HG03103 (cell line): Measurements from ENCODE around the gene LHX3.
"Not testable (repeated sequence)": the region's sequence is repeated elsewhere in the genome, so short reads cannot be mapped to it uniquely, and the experiment has no call there.

ENCODE experiments used
- ATAC-seq: cut with Tn5 transposase; IDR thresholded peaks from one replicate; pipeline ENCODE4 v1.9.1; 2021; ENCODE audit warnings: low read depth; ENCODE audit not compliant: unreplicated experiment

LHX3 gene

DNA sequence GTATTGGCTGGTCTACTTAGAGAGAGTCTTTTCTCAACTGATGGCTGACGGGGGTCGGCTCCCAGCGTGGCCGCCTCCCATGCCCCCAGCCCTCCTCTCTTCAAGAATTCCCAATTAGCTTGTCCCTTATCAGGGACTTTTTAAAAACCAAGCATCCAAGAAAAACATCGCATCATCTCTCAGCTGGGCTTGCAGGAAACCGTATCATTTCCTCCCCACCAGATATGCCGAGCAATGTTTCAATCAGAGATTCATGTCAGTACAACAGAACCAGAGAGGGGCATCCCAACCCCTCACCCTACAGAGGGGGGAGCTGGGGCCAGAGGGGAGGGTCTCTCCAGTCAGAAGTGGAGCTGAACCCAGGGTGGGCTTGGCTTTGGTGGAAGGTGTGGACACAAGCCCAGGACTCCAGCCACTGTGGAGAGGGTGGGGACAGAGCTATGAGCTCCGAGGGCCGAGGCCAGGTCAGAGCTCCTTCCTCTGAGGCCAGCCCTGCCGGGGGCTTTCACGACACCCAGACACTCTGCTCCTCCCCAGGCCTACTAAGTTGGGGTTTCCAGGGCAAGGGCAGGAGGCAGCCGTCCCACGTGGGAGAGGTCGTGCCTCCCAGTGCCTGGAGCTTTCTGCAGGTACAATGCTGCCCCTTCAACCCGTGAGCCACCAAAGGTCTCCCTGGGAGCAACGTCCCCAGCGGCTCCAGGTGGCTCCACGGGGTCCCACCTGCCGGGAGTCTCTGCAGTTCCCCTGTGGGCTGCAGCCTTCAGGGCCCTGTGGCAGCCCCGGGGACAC lies 47.3 kb downstream of the LHX3 start:
- ATAC-seq = no peak

DNA sequence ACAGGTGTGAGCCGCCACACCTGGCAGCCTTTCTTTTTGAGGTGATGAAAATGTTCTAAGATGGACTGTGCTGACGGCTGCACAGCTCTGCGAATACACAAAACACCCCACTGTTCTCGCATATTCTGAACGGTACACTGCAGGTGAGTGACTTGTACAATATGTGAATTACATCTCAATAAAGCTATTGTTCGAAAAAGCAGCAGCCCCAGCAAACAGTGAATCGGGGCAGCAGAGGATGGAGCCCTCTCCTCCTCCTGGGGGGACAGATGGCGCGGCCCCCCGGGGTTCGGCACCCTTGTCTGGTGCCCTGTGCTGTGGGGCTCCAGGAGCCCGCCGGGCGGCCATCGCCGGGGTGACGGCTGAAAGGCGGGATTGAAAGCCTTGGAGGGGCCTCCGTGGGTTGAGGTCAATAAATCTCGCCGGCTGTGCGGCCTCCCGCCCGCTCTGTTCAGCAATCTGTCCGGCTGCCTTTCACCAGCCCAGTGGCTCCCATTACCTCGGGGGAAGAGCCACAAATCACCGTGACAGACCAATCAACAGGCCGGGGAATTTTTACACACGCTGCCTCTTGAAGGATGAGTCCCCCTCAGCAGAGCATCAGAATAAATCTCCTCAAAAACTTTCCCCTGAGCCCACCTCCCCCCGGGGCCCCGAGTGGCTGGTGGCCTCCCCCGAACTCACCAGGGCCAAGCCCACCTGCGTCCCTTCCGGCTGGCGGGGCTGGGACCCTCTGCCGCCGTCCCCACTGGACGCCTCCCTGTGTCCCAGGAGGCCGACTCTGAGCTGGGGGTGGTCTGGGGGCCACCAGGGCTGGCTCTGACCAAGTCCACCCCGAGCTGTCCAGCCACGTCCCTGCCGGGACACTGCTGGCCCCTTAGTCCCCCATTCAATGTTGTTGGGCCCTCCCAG lies 48.5 kb downstream of the LHX3 start:
- no peak for ATAC-seq

DNA sequence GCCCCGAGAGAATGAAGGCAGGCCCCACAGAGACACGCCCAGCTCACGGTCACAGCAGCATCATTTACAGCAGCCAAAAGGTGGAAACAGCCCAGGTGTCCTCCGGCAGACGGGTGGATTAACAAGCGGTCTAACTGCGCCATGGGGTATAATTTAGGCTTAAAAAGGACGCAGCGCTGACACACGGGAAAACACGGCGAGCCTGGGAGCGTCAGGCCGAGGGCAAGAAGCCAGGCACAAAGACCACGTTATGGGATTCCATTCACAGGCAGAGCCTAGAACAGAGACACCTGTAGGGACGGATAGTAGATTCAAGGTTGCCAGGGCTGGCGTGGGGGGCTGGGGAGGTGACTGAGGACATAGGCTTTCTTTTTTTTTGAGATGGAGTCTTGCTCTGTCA lies 49.4 kb downstream of the LHX3 start:
- ATAC-seq = no peak

DNA sequence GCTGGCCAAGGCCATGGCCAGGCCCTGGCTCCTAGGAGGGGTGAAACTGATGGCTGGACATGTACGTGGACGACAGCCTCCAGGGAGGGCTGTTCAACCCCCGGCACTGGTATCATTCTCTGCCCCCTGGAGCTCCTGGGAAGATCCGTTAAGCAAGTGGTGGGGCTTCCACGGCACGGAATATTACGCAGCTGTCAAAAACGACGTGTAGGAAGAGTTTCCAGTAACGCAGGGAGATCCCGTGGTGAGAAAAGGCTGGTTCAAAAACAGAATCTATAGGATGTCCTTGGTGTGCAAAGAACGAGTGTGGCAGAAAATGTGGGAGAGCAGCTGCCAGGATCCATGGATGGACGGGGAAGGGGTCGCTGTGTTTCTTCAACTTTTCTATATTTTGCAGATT lies 50.0 kb downstream of the LHX3 start:
- ATAC-seq = no peak

DNA sequence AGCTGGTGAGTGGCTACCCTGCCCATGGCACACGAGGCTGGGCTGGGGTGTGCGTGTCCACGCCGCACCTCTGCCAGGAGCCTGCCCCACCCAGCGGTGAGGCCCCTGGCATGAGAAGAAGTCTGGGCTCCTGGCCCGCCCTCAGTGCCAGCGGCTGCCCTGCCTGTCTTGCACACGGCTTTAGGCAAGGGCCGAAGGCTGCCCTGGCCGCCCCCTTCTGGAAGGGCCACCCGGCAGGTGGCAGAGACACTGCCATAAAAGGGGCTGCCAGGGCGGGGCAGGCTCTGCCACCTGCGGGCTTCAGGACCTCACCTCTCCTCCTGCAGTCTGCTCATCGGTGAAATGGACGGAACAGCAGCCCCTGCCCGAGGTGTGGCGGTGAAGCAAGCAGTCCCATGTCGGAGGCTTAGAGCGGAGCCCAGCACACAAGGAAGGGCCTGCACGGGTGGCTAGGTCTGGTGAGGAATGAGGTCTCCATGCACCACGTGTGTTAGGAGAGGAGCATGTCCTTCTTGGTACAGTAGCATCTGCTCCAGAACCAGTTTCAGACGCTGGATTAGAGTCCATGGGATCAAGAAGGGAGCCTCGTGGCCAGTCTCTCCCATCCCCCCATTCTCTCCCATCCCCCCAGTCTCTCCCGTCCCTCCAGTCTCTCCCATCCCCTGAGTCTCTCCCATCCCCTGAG lies 51.4 kb downstream of the LHX3 start:
- ATAC-seq = no peak

DNA sequence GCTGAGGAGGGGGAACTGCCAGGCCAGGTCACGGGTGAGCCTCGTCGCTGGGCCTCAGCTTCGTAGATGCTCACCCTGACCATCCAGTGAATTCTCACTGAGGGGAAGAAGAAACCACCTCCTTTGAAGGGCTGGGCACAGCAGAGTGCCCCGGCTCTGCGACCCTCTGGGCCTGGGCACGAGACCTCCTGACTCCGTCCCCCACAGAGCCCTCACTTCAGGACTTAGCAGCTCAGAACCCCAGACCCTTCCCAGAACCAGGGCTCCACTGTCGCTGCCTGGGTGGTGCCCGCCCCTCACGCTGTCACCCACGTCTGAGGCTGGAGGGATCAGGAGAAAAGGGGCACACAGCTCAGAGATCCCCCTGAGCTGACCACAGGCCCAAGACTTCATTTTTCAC lies 52.0 kb downstream of the LHX3 start:
- ATAC-seq = no peak

DNA sequence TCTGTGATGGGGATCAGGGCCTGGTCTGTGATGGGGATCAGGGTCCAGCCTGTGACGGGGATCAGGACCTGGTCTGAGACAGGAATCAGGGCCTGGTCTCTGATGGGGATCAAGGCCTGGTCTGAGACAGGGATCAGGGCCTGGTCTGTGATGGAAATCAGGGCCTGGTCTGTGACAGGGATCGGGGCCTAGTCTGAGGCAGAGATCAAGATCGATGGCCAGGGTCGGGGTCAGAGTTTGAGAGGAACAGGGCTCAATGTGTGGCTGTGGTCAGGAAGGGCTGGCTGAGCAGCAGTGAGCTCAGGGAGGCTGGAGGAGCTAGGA lies 52.4 kb downstream of the LHX3 start:
- no peak for ATAC-seq

DNA sequence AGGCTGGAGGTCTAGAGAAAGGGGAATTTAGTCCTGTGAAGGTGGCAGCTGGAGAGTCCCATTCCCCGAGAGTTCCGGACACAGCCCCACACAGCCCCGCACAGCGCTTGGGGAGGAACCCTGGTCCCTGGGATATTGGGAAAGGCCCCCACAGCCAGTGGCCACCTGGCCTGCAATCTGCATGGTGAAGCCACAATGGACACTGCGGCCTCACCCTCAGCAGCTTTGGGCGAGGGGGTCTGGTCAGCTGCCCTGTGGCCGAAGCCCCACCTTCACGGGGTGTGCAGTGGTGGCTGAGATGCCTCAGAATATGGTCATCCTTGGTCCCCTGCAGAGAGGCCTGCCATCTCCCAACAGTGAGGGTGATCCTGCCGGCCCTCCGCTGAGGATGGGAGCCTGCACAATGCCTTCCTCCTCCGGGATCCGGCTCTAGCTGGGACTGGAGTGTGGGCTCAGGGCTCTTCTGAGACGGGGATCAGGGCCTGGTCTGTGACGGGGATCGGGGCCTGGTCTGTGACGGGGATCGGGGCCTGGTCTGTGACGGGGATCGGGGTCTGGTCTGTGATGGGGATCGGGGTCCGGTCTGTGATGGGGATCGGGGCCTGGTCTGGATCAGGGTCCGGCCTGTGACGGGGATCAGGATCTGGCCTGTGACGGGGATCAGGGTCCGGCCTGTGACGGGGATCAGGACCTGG lies 52.9 kb downstream of the LHX3 start:
- ATAC-seq = no peak

DNA sequence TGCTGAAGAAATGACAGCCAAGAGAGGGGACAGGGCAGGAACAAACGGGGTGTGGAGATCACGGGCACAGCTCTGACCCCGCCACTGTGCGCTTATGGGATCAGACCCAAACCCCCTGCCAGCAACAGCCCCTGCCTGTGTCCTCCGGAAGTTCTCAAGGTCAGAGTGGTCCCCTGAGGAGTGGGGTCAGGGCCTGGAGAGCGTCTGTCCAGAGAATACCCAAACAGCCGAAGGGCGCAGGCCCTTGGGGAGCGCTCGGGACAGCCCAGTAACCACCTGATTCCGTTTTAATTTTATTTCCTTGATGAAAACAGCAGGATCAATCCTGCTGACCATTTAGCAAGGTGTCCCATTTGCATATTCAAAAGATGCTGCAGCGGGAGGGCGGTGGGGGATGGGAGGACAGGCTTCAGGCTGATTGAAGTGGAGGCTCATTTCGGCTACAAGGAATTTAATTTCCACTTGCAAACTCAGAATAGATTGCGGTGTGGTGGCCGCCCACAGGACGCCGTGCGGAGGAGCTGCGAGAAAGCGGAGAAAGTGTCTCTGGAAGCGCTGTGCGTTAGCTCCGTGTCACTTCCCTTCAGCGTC lies 53.6 kb downstream of the LHX3 start:
- no peak for ATAC-seq

DNA sequence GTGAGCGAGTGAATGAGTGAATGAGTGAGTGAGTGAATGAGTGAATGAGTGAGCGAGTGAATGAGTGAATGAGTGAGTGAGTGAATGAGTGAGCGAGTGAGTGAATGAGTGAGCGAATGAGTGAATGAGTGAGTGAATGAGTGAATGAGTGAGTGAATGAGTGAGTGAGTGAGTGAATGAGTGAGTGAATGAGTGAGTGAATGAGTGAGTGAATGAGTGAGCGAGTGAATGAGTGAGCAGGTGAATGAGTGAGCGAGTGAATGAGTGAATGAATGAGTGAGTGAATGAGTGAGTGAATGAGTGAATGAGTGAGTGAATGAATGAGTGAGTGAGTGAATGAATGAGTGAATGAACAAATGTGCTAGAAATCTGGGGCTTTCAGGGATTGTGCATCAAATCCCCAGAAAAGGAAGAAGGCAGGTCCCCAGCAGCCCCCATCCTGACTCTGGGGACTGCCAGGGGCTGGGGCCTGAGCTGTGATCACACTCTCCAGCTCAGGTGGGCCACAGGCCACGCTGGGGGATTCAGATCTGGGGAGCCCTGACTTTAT lies 54.2 kb downstream of the LHX3 start:
- not testable (repeated sequence) for ATAC-seq

DNA sequence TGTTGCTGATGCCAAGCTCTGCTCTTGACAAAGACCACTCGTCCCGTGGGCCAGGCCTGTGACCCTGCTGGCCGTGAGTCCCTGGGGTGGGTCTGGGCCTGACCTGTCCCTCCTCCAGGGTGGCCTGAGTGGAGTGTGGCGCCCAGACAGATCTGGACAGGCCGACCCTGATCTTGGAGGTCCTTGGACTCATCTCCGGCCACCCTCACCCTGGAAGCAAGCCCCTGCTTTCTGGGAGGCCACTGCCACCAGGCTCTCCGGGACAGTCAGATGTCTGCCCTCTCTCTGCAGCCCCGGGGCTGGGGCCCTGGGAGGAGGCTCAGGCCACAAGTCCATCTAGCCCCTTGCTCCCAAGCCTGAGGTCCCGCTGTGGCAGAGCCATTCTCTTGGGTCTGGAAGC lies 55.1 kb downstream of the LHX3 start:
- ATAC-seq = no peak

DNA sequence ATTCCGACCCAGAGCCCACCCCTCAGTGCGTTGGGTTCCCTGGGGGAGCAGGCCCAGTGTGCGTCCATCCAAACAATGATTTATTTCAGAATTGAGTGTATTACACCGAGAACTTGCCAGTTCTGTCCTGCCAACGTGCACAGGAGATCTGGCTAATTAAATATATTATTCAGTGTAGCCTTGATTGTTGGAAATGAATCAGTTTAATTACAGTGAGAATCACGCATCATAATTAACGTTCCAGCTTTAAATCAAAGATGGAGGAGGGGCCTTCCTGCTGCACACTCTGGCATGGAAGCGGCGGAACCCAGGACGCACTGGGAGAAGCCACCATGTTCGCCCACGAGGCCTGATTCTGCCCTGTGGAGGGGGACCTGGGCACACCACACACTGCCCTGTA lies 55.6 kb downstream of the LHX3 start:
- no peak for ATAC-seq

DNA sequence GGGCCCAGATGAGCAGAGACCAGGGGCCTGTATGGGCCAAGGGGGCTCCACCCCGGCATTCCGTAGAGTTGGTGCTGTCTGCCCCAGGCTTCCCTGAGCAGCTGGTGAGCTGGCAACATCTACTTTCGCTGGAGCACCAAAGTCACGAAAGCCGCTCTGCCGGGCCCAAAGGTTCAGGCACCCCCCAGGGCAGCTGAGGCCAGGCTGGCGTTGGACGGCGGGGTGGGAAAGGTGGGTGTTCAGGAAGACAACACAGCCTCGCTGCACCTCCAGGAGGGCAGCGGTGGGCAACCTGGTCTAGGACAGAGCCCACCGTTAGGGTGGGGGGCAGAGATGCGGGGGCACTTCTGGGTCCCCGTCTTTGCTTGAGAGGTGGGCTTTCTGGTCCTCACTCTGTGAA lies 56.2 kb downstream of the LHX3 start:
- no peak for ATAC-seq

DNA sequence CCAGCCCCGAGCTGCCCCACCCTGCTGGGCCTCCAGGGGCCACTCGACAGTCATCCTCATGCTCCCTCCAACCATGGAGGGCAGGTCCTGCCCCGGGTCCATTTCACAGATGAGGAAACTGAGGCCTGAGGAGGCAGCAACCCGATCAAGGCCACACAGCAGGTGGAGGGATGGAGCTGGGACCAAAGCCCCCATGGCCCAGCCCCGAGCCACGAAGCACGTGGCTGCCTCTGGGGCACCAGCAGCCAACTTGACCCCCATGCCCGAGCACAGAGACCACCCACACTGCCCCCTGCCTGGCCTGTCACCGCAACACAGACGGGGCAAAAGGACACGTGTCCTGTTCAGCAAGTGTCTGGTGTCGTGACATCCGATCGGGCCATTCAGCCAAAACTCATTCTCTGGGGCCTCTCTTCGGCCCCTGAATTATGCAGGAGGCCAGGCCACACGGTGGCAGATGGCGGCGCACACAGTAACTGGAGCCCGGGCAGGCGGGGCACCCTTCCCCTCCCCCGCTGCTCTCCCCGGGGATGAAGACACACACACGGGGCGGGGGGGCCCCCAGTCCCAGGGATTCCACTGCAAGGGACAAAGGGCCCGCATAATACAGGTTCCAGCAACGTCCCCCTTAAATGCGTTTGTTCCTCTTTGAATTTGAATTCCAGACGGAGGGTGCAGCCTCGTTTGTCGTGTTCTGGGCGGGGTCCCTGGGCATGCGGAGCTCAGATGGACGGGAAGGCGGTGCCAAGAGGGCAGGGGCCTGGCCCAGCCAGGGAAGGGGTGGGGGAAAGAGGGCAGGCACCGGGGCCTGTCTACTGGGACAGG lies 56.8 kb downstream of the LHX3 start:
- no peak for ATAC-seq

DNA sequence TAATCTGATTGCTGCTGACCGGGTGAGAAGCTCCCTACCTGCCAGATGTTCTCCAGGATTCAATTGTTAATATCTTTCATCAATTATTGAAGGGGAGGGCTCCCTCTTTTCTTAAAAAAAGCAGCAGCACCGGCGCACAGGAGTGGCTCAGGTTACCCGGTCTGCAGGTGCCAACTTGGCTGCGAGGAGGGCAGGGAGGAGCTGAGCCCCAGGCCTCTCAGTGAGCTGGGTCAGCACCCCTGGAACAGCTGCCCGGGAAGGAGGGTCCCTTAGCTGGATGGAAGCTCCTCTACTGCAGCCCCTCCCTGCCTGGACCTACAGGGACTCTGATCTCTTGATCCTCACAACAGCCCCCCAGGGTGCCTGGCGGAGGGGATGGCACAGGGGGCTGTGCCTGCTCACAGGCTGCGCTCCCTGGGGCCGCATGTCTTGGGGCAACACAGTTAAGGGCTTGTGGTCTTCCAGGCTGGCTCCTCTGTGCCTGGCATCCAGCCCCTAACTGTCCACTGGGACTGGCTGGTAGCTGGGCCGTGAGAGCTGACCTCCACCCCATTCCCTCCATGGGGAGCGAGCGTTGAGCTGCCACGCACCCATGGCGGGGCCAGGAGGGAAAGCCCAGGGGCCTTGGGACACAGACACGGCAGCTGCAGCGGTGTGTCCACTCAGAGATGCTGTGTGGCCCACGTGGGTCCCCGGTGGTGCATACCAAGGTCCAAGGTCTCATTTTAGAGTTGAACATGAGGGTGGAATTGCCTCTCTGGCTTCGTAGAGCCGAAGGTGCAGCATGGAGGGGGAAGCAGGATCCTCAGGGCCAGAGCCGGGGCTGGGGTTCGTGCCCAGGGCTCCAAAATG lies 57.7 kb downstream of the LHX3 start:
- ATAC-seq = no peak
